Keratinocyte (primary cell): Measurements from ENCODE around the gene ERCC6L2. TPM values are rescaled to one million over a fixed set of nuclear protein-coding genes. Genes with fewer than 3 reads are reported as not detected.

ENCODE experiments used
- DNase-seq: peaks from one replicate; pipeline ENCODE4 v3.0.0-alpha.2; 2011; ENCODE audit warnings: low read depth, missing footprints, low spot score
- FAIRE-seq: peaks from 2 replicates; lab custom pipeline; 2011; peaks lifted over from hg19 to GRCh38; lab: Jason Lieb, UNC
- H2AFZ ChIP-seq: 2 replicates; pipeline ENCODE4 v1.6.0; 2012; ENCODE audit warnings: low read length, control low read depth, inconsistent platforms; ENCODE audit not compliant: control insufficient read depth
- H3K27ac ChIP-seq: 2 replicates; pipeline ENCODE4 v1.5.1; 2011; ENCODE audit warnings: low read length; ENCODE audit not compliant: control insufficient read depth, insufficient read depth
- H3K27me3 ChIP-seq: 3 replicates; pipeline ENCODE4 v1.6.0; 2011; ENCODE audit warnings: low read length; ENCODE audit not compliant: control insufficient read depth, insufficient read depth; ENCODE audit errors: extremely low read depth
- H3K36me3 ChIP-seq, 2 experiments: 2 replicates in 1 of 2; 3 replicates in 1 of 2; pipeline ENCODE4 v1.5.1; 2011; ENCODE audit warnings: low read length in 2 of 2, mild to moderate bottlenecking in 1 of 2; ENCODE audit not compliant: control insufficient read depth in 2 of 2, insufficient read depth in 2 of 2; ENCODE audit errors: extremely low read depth in 1 of 2
- H3K4me1 ChIP-seq: 3 replicates; pipeline ENCODE4 v1.5.1; 2011; ENCODE audit warnings: low read length; ENCODE audit not compliant: control insufficient read depth, insufficient read depth; ENCODE audit errors: extremely low read depth
- H3K4me2 ChIP-seq: 3 replicates; pipeline ENCODE4 v1.6.0; 2011; ENCODE audit warnings: low read depth, low read length; ENCODE audit not compliant: control insufficient read depth, insufficient read depth; ENCODE audit errors: extremely low read depth
- H3K4me3 ChIP-seq, 3 experiments: fragments of 200-600 bp in 1 of 3; sonication (generic) in 1 of 3; 2 replicates in 2 of 3; 3 replicates in 1 of 3; pipeline ENCODE4 v1.5.1; 2011 to 2016; ENCODE audit warnings: low read length in 3 of 3, mild to moderate bottlenecking in 3 of 3, control low read depth in 2 of 3, inconsistent platforms in 1 of 3, low read depth in 1 of 3, mixed read lengths in 1 of 3, mixed run types in 1 of 3, moderate library complexity in 1 of 3; ENCODE audit not compliant: control insufficient read depth in 2 of 3, insufficient read depth in 2 of 3; ENCODE audit errors: extremely low read depth in 1 of 3
- H3K79me2 ChIP-seq: 2 replicates; pipeline ENCODE4 v1.6.0; 2012; ENCODE audit warnings: low read length; ENCODE audit not compliant: control insufficient read depth, insufficient read depth
- H3K9ac ChIP-seq: 3 replicates; pipeline ENCODE4 v1.6.0; 2011; ENCODE audit warnings: low read length; ENCODE audit not compliant: control insufficient read depth, insufficient read depth; ENCODE audit errors: extremely low read depth
- H3K9me1 ChIP-seq: 3 replicates; pipeline ENCODE4 v1.6.0; 2011; ENCODE audit warnings: low read length; ENCODE audit not compliant: control insufficient read depth, insufficient read depth; ENCODE audit errors: extremely low read depth
- H3K9me3 ChIP-seq: 2 replicates; pipeline ENCODE4 v1.5.1; 2012; ENCODE audit warnings: low read depth, low read length; ENCODE audit not compliant: control insufficient read depth
- H4K20me1 ChIP-seq: 3 replicates; pipeline ENCODE4 v1.6.0; 2011; ENCODE audit warnings: low read length; ENCODE audit not compliant: control insufficient read depth, insufficient read depth; ENCODE audit errors: extremely low read depth
- EZH2 ChIP-seq: IDR thresholded peaks from one replicate; pipeline ENCODE4 v1.6.1; 2012; ENCODE audit warnings: inconsistent platforms, mild to moderate bottlenecking, low read length, moderate library complexity
- dilution Hi-C: fragments of 300-500 bp; cut with MboI; formaldehyde crosslinking; loops from one replicate; pipeline ENCODE4 v1.7.0; 2020; ENCODE audit warnings: low sequenced_read_pairs; ENCODE audit not compliant: extremely low pct_ligation_motif_present
- polyA plus RNA-seq, 5 experiments: library from polyadenylated mRNA; depleted of rRNA in 3 of 5; stranded (reverse) in 3 of 5; stranded (forward) in 1 of 5; unstranded in 1 of 5; fragments of >200 nt; gene quantifications; 1 replicate in 1 of 5; 2 replicates in 3 of 5; 3 replicates in 1 of 5; pipeline versions ENCODE4 v1.2.1 to v1.2.3, GENCODE V29; 2011 to 2012; ENCODE audit warnings: missing spikeins in 2 of 5, low read depth in 1 of 5, low replicate concordance in 1 of 5
- TF ChIP-seq, protein P1 (sequence below), 3 experiments: IDR thresholded peaks in 1 of 3; conservative IDR thresholded peaks in 1 of 3; optimal IDR thresholded peaks in 1 of 3; 2 replicates in 2 of 3; 3 replicates in 1 of 3; pipeline versions ENCODE3 to v1.5.1; 2011; ENCODE audit warnings: low read length in 3 of 3, mild to moderate bottlenecking in 3 of 3, moderate library complexity in 2 of 3, control low read depth in 1 of 3, inconsistent platforms in 1 of 3; ENCODE audit not compliant: insufficient read depth in 2 of 3; ENCODE audit errors: extremely low read depth in 1 of 3

ERCC6L2 gene
- polyA plus RNA-seq, 1 donor (not counting 4 experiments of a cell fraction or from before 2014, with no cell fraction given) = 15.4 TPM

DNA sequence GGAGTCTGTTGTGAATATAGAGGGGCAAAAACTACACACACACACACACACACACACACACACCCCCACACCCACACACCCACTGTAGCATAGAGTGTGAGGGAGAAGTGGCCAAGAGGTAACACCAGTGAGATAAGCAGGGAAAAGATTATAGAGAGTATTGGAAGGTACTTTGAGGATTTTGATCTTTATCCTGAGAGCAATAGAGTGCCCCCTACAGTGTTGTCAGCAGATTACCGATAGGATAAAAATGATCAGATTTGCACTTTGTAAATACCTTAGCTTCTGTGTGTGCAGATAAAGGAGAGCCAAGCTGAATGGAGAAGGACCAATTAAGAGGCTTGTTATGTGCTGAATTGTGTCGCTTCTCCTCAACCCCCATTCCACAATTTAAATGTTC lies 32.3 kb downstream of the ERCC6L2 start:
- no peak for FAIRE-seq
- peaks cover 0 to 2% of the 10 kb centered on the region in 2 experiments for H3K36me3 ChIP-seq

GRCh38 chr9:95910023-95910707 lies 34.7 kb downstream of the ERCC6L2 start:
- no peaks in the 10 kb centered on the region for H3K9me3 ChIP-seq
- H3K79me2 ChIP-seq = peaks cover 3% of the 10 kb centered on the region
- no peak overlapping the region for H3K4me3 ChIP-seq
- dilution Hi-C loops = no loop called here
- no peak overlapping the region for H3K9ac ChIP-seq
- peaks cover 0 to 2% of the 10 kb centered on the region in 2 experiments for H3K36me3 ChIP-seq
- H3K4me2 ChIP-seq = no peak overlapping the region
- FAIRE-seq (no peak), DNase-seq (no peak)
- H3K27ac ChIP-seq = no peak overlapping the region
- H2AFZ ChIP-seq = no peak overlapping the region
- TF ChIP-seq, protein P1, sequence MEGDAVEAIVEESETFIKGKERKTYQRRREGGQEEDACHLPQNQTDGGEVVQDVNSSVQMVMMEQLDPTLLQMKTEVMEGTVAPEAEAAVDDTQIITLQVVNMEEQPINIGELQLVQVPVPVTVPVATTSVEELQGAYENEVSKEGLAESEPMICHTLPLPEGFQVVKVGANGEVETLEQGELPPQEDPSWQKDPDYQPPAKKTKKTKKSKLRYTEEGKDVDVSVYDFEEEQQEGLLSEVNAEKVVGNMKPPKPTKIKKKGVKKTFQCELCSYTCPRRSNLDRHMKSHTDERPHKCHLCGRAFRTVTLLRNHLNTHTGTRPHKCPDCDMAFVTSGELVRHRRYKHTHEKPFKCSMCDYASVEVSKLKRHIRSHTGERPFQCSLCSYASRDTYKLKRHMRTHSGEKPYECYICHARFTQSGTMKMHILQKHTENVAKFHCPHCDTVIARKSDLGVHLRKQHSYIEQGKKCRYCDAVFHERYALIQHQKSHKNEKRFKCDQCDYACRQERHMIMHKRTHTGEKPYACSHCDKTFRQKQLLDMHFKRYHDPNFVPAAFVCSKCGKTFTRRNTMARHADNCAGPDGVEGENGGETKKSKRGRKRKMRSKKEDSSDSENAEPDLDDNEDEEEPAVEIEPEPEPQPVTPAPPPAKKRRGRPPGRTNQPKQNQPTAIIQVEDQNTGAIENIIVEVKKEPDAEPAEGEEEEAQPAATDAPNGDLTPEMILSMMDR (optimal IDR thresholded peaks at IDR 0.05 in 1 of 3, IDR thresholded peaks at IDR 0.05 in 1 of 3, conservative IDR thresholded peaks at IDR 0.05 in 1 of 3; ENCODE audit: extremely low read depth in 1 of 3, insufficient read depth in 2 of 3, low read length in 3 of 3) = no peak
- TF ChIP-seq EZH2 = no peak
- peaks cover 2% of the 10 kb centered on the region for H3K9me1 ChIP-seq
- no peaks in the 10 kb centered on the region for H3K27me3 ChIP-seq
- no peaks in the 10 kb centered on the region for H4K20me1 ChIP-seq
- H3K4me1 ChIP-seq = no peaks in the 10 kb centered on the region

More for the DNA sequence above, 32.3 kb downstream of the ERCC6L2 start:
- DNase-seq = no peak
- Histone ChIP-seq H3K9ac (no peak overlapping the region), H3K4me1 (no peaks in the 10 kb centered on the region), H3K79me2 (peaks cover 3% of the 10 kb centered on the region), H2AFZ (no peak overlapping the region), H3K4me3 (no peak overlapping the region), H3K9me1 (peaks cover 2% of the 10 kb centered on the region), H4K20me1 (no peaks in the 10 kb centered on the region), H3K27me3 (no peaks in the 10 kb centered on the region), H3K4me2 (no peak overlapping the region), H3K9me3 (no peaks in the 10 kb centered on the region), H3K27ac (no peak overlapping the region)
- dilution Hi-C loops = no loop called here
- TF ChIP-seq EZH2 = no peak
- TF ChIP-seq, protein P1 (optimal IDR thresholded peaks at IDR 0.05 in 1 of 3, IDR thresholded peaks at IDR 0.05 in 1 of 3, conservative IDR thresholded peaks at IDR 0.05 in 1 of 3; ENCODE audit: extremely low read depth in 1 of 3, insufficient read depth in 2 of 3, low read length in 3 of 3) = peak in 2 of 3 experiments; percentile 29 to 30
